H9 (cell line): ENCODE data around the gene SLX4. TPM values are rescaled to one million over a fixed set of nuclear protein-coding genes. Genes with fewer than 3 reads are reported as not detected.

Source experiments
- DNase-seq: peaks from one replicate; pipeline ENCODE4 v3.0.0-alpha.2; 2017
- H2AFZ ChIP-seq: one replicate; pipeline ENCODE4 v1.6.1; 2013; ENCODE audit warnings: mild to moderate bottlenecking, low read length, control low read depth, moderate library complexity
- H2AK5ac ChIP-seq: 2 replicates; pipeline ENCODE4 v1.6.1; 2013; ENCODE audit warnings: low read length, control low read depth, mixed read lengths; ENCODE audit not compliant: insufficient read length
- H2BK120ac ChIP-seq: one replicate; pipeline ENCODE4 v1.6.1; 2013; ENCODE audit warnings: low read depth, mild to moderate bottlenecking, low read length, control low read depth, inconsistent platforms; ENCODE audit not compliant: poor library complexity, severe bottlenecking
- H2BK12ac ChIP-seq: 2 replicates; pipeline ENCODE4 v1.6.1; 2013; ENCODE audit warnings: low read length, control low read depth, mixed read lengths, low read depth; ENCODE audit not compliant: insufficient read length
- H2BK15ac ChIP-seq: 2 replicates; pipeline ENCODE4 v1.6.1; 2013; ENCODE audit warnings: low read depth, low read length, control low read depth
- H2BK20ac ChIP-seq: one replicate; pipeline ENCODE4 v1.6.1; 2013; ENCODE audit warnings: low read depth, mild to moderate bottlenecking, low read length, control low read depth, inconsistent platforms; ENCODE audit not compliant: poor library complexity, severe bottlenecking
- H2BK5ac ChIP-seq: 2 replicates; pipeline ENCODE4 v1.6.1; 2013; ENCODE audit warnings: low read length, control low read depth, mixed read lengths; ENCODE audit not compliant: insufficient read length
- H3K14ac ChIP-seq: 2 replicates; pipeline ENCODE4 v1.6.1; 2013; ENCODE audit warnings: low read length, control low read depth; ENCODE audit not compliant: insufficient read depth
- H3K18ac ChIP-seq: 2 replicates; pipeline ENCODE4 v1.6.1; 2013; ENCODE audit warnings: low read depth, mild to moderate bottlenecking, mixed read lengths, low read length, control low read depth; ENCODE audit not compliant: insufficient read length
- H3K23ac ChIP-seq: 2 replicates; pipeline ENCODE4 v1.6.1; 2013; ENCODE audit warnings: low read length, control low read depth, mixed read lengths, low read depth; ENCODE audit not compliant: insufficient read length
- H3K23me2 ChIP-seq: 2 replicates; pipeline ENCODE4 v1.6.1; 2013; ENCODE audit warnings: low read depth, mild to moderate bottlenecking, mixed read lengths, low read length, control low read depth; ENCODE audit not compliant: insufficient read length, poor library complexity, severe bottlenecking
- H3K27ac ChIP-seq: 2 replicates; pipeline ENCODE4 v1.5.1; 2013; ENCODE audit warnings: low read length, control low read depth, mixed read lengths, low read depth; ENCODE audit not compliant: insufficient read length
- H3K27me3 ChIP-seq: 2 replicates; pipeline ENCODE4 v1.6.1; 2013; ENCODE audit warnings: low read length, control low read depth, inconsistent platforms; ENCODE audit not compliant: insufficient read depth
- H3K4ac ChIP-seq: 2 replicates; pipeline ENCODE4 v1.6.1; 2013; ENCODE audit warnings: low read depth, mild to moderate bottlenecking, control low read depth, inconsistent platforms, low read length, moderate library complexity
- H3K4me1 ChIP-seq: 2 replicates; pipeline ENCODE4 v1.6.1; 2013; ENCODE audit warnings: low read length, control low read depth, inconsistent platforms; ENCODE audit not compliant: insufficient read depth
- H3K4me2 ChIP-seq: 2 replicates; pipeline ENCODE4 v1.6.1; 2013; ENCODE audit warnings: low read length, control low read depth, mixed read lengths; ENCODE audit not compliant: insufficient read length, insufficient read depth
- H3K56ac ChIP-seq: 2 replicates; pipeline ENCODE4 v1.6.1; 2013; ENCODE audit warnings: low read depth, mild to moderate bottlenecking, mixed read lengths, low read length, control low read depth; ENCODE audit not compliant: insufficient read length
- H3K79me1 ChIP-seq: 2 replicates; pipeline ENCODE4 v1.6.1; 2013; ENCODE audit warnings: low read depth, mild to moderate bottlenecking, moderate library complexity, low read length, control low read depth, inconsistent platforms; ENCODE audit not compliant: insufficient read depth, poor library complexity, severe bottlenecking
- H3K79me2 ChIP-seq: 2 replicates; pipeline ENCODE4 v1.6.1; 2013; ENCODE audit warnings: low read length, control low read depth, inconsistent platforms; ENCODE audit not compliant: insufficient read depth
- H3K9ac ChIP-seq: 2 replicates; pipeline ENCODE4 v1.6.1; 2013; ENCODE audit warnings: low read length, control low read depth, mixed read lengths; ENCODE audit not compliant: insufficient read length; ENCODE audit errors: extremely low read depth
- H3K9me3 ChIP-seq: one replicate; pipeline ENCODE4 v1.6.1; 2013; ENCODE audit warnings: low read depth, low read length, inconsistent platforms; ENCODE audit not compliant: control insufficient read depth
- H3T11ph ChIP-seq: one replicate; pipeline ENCODE4 v1.6.1; 2013; ENCODE audit warnings: mild to moderate bottlenecking, low read length, control low read depth, inconsistent platforms
- H4K20me1 ChIP-seq: one replicate; pipeline ENCODE4 v1.6.1; 2013; ENCODE audit not compliant: control insufficient read depth, insufficient read length, insufficient read depth
- H4K5ac ChIP-seq: 2 replicates; pipeline ENCODE4 v1.6.1; 2013; ENCODE audit warnings: low read depth, mild to moderate bottlenecking, mixed read lengths, low read length, control low read depth; ENCODE audit not compliant: insufficient read length
- H4K8ac ChIP-seq: replicated peaks from 2 replicates; pipeline ENCODE4 v1.6.1; 2013; ENCODE audit warnings: low read length, control low read depth, mixed read lengths, low read depth; ENCODE audit not compliant: insufficient read length
- H4K91ac ChIP-seq: 2 replicates; pipeline ENCODE4 v1.6.1; 2013; ENCODE audit warnings: low read depth, mild to moderate bottlenecking, moderate library complexity, mixed read lengths, low read length, control low read depth; ENCODE audit not compliant: insufficient read length
- H3K27ac Mint-ChIP-seq, 3 experiments: 2 replicates in 2 of 3; 3 replicates in 1 of 3; pipeline ENCODE4 v1.8.0; 2020 to 2021; ENCODE audit warnings: mixed read lengths in 3 of 3, mild to moderate bottlenecking in 1 of 3, moderate library complexity in 1 of 3
- H3K27me3 Mint-ChIP-seq: 2 replicates; pipeline ENCODE4 v1.8.0; 2021; ENCODE audit warnings: low read depth, mild to moderate bottlenecking, moderate library complexity, mixed read lengths
- H3K36me3 Mint-ChIP-seq, 3 experiments: 2 replicates in 2 of 3; 3 replicates in 1 of 3; pipeline ENCODE4 v1.8.0; 2020 to 2021; ENCODE audit warnings: low read depth in 3 of 3, mixed read lengths in 3 of 3; ENCODE audit not compliant: insufficient read depth in 1 of 3
- H3K4me1 Mint-ChIP-seq, 2 experiments: 2 replicates each; pipeline ENCODE4 v1.8.0; 2020; ENCODE audit warnings: mixed read lengths in 2 of 2
- H3K4me3 Mint-ChIP-seq, 2 experiments: 2 replicates in 1 of 2; 3 replicates in 1 of 2; pipeline ENCODE4 v1.8.0; 2020 to 2021; ENCODE audit warnings: mild to moderate bottlenecking in 2 of 2, mixed read lengths in 2 of 2, moderate library complexity in 1 of 2
- H3K9me3 Mint-ChIP-seq, 2 experiments: 2 replicates in 1 of 2; 3 replicates in 1 of 2; pipeline ENCODE4 v1.8.0; 2020; ENCODE audit warnings: mild to moderate bottlenecking in 2 of 2, mixed read lengths in 2 of 2, moderate library complexity in 1 of 2
- WGBS: extraction: QIAGEN DNeasy Blood & Tissue Kit; methylation state at CpG from one replicate; pipeline ENCODE4 v1.1.7; 2013; ENCODE audit warnings: missing lambda C conversion rate, low lambda C conversion rate, mixed read lengths; ENCODE audit not compliant: insufficient read length; ENCODE audit errors: extremely low coverage; 5-methylcytosine and 5-hydroxymethylcytosine counted together
- total RNA-seq: library from RNA; stranded (reverse); gene quantifications from 2 replicates; pipeline ENCODE4 v1.2.1, GENCODE V29; 2021
- TF ChIP-seq, protein P1 (sequence below): fragments of 200-600 bp; sonication (generic); conservative IDR thresholded peaks from 3 replicates; pipeline ENCODE4 v1.8.0; 2021; ENCODE audit warnings: antibody characterized with exemption, mild to moderate bottlenecking

The SLX4 gene
- total RNA-seq, 1 experiment from 2014 or later, result 9.9 TPM

DNA sequence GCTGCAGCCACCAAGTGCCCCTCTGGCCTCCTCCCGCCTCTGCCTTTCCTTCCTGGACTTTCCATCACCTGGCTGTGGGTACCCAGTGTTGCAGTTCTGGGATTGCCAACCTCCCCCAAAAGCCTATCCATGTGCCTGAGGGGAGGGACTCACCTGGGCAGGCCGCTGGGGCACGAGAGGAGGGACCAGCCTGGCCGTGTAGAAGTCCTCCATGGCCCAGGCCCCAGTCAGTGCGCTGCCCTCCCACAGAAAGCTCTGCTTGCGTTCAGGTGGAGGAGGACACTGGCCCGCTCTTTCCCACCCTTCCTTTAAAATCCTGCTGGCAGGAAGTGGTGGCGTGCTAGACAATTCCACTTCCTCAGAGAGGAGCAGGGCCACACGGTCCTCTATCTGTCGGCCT lies 14.2 kb downstream of the SLX4 start:
- Mint-ChIP-seq H3K36me3 (peaks cover 48 to 59% (median 54%) of the 10 kb centered on the region in 3 experiments), H3K27ac (peak overlapping the region in 1 of 3 experiments; percentile 59; a peak in 1 of 7 replicates), H3K27me3 (no peaks in the 10 kb centered on the region), H3K4me3 (no peak overlapping the region), H3K4me1 (no peaks in the 10 kb centered on the region), H3K9me3 (peaks cover 23 to 24% of the 10 kb centered on the region in 2 experiments)
- Histone ChIP-seq H3K4me2 (no peak overlapping the region), H3K79me2 (no peaks in the 10 kb centered on the region), H3K9me3 (peaks cover 18% of the 10 kb centered on the region), H3T11ph (no peak overlapping the region), H3K4me1 (no peaks in the 10 kb centered on the region), H4K8ac (no peak overlapping the region), H4K91ac (no peak overlapping the region), H3K4ac (no peak overlapping the region), H3K9ac (no peak overlapping the region), H2BK120ac (no peak overlapping the region), H3K56ac (no peak overlapping the region), H3K23me2 (no peaks in the 10 kb centered on the region), H4K5ac (no peak overlapping the region), H3K27me3 (no peaks in the 10 kb centered on the region), H3K27ac (no peak overlapping the region), H3K23ac (no peak overlapping the region), H2BK12ac (no peak overlapping the region), H3K14ac (no peak overlapping the region), H2AFZ (no peak overlapping the region), H2AK5ac (no peak overlapping the region), H3K79me1 (no peaks in the 10 kb centered on the region), H2BK20ac (no peak overlapping the region), H3K18ac (no peak overlapping the region), H2BK15ac (no peak overlapping the region), H4K20me1 (no peaks in the 10 kb centered on the region), H2BK5ac (no peak overlapping the region)
- DNase-seq, result no peak
- TF ChIP-seq, protein P1, sequence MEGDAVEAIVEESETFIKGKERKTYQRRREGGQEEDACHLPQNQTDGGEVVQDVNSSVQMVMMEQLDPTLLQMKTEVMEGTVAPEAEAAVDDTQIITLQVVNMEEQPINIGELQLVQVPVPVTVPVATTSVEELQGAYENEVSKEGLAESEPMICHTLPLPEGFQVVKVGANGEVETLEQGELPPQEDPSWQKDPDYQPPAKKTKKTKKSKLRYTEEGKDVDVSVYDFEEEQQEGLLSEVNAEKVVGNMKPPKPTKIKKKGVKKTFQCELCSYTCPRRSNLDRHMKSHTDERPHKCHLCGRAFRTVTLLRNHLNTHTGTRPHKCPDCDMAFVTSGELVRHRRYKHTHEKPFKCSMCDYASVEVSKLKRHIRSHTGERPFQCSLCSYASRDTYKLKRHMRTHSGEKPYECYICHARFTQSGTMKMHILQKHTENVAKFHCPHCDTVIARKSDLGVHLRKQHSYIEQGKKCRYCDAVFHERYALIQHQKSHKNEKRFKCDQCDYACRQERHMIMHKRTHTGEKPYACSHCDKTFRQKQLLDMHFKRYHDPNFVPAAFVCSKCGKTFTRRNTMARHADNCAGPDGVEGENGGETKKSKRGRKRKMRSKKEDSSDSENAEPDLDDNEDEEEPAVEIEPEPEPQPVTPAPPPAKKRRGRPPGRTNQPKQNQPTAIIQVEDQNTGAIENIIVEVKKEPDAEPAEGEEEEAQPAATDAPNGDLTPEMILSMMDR, result no peak
- no CpG with 5 or more reads among the region's 10 CpGs for WGBS
